ENCODE data around the gene ABHD1.

The ABHD1 gene

DNA sequence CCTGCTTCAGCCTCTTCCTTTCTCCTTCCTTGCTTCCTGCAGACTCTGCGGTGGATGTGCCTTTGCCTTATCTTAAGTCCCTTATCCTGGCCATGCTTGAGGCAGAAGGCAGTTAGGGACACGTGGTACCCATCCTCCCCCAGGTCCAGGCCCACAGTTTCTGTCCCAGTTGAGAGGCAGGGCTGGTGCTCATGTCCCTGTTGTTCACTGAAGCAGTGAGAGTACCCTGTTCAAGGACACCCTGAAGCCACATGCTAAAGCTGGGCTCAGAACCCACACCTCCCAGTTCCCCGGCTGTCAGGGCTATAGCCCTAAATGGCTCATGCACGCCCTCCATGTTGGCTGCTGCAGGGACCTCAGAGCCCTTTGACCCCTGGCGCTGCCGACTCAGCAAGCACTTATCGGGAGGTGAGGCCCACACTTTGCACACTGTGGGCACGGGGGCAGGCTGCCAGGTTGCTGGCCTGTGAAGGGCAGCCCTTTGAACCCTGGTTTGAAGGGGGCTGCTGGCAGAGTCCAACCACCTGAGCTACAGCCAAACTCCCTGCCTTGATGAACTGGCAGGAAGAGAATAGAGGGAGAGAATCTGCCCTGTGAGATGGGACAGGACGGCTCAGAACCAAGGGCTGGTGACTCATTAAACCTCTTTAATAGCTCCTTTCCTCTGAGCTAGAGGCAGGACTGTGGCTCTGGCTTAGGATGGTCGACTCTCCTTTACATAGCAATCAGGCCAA, 30.8 kb upstream of the ABHD1 start:
- Histone ChIP-seq H3K27ac (no peak overlapping the region), H3K9ac (no peak overlapping the region), H3K4me1 (peaks cover 18 to 49% (median 35%) of the 10 kb centered on the region in 10 experiments), H4K20me1 (no peaks in the 10 kb centered on the region), H3K36me3 (no peaks in the 10 kb centered on the region), H3K9me3 (replicated peaks in 1 of 11) (no peaks in the 10 kb centered on the region), H3K27me3 (no peaks in the 10 kb centered on the region), H3K4me3 (no peak overlapping the region), H3K4me2 (no peak overlapping the region)
- TF ChIP-seq Cebpa-rat (IDR thresholded peaks at IDR 0.05): no peak

DNA sequence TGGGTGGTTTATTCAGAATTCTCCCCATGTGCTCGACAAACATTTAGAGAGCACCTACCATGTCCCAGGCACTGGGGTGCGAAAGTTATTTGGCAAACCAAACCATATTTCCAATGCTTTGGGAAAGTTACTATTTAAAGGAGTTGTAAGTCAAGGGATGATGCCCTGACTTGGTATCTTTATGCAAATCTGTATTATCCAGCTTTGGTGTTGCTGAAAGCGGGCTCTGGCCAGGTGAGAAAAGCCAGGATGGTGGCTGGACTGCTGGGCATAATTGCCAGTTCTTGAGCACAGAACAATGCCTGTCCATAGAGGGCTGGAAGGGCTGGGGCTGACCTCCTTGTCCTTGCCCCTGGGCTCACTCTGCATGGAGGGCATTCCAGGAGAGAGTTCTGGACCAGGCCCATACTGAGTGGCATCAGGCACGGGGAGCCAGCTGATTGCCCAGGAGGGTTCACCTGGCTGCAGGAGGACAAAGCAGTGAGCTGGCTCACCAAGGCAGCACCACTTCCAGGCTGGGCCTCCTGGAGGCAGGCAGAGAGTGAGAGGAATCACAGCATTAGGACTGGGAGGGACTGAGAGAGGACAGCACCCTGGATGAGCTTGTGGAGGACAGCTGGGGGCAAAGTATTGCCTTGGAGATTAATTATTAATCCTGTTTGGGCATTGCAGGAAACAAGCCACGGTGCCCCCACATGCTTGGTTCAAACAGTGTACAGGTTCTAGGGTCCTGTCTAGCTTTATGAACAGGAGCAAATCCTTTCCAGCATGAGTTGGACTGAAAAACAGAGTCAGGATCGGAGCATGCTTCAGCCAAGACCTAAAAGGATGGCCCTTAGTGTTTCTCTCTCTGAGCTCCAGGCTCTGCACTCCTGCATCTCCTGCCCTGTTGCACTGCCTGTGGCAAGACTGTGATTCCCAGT, 29.9 kb upstream of the ABHD1 start:
- Histone ChIP-seq H3K4me1 (peaks cover 18 to 43% (median 31%) of the 10 kb centered on the region in 10 experiments), H3K4me3 (no peak overlapping the region), H3K27ac (no peak overlapping the region), H3K36me3 (no peaks in the 10 kb centered on the region), H3K27me3 (no peaks in the 10 kb centered on the region), H4K20me1 (no peaks in the 10 kb centered on the region), H3K9me3 (replicated peaks in 1 of 11) (no peaks in the 10 kb centered on the region), H3K9ac (no peak overlapping the region), H3K4me2 (no peak overlapping the region)
- no peak for TF ChIP-seq Cebpa-rat (IDR thresholded peaks at IDR 0.05)

DNA sequence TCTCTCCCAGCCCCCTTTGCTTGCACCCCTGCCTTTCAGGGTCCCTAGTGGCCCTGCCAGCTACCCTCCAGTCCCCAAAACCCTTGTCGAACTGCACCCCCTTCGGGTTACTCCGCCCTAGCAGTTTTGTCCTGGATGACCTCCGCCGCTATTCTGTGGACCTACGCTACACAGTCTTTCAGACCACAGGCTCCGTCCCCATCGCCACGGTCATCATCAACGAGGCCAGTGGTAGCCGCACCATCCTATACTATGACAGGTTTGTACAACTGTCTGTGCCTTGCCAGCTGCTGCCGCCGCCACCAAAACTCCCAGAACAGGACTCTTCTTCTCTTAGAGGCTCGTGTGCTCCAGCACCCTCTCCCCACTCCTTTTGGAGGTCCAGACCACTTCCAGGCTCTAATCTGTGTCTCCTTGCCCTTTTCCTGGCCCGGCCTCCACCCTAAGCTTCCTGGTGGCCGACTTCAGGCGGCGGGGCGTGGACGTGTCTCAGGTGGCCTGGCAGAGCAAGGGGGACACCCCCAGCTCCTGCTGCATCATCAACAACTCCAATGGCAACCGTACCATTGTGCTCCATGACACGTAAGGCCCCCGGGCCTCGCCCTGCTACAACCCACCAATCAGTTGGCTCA, 29.1 kb upstream of the ABHD1 start:
- Histone ChIP-seq H3K4me3 (no peak overlapping the region), H3K4me2 (no peak overlapping the region), H3K27me3 (no peaks in the 10 kb centered on the region), H3K9me3 (replicated peaks in 1 of 11) (no peaks in the 10 kb centered on the region), H3K36me3 (no peaks in the 10 kb centered on the region), H4K20me1 (no peaks in the 10 kb centered on the region), H3K27ac (no peak overlapping the region), H3K9ac (no peak overlapping the region), H3K4me1 (peaks cover 18 to 43% (median 30%) of the 10 kb centered on the region in 10 experiments)
- no peak for TF ChIP-seq Cebpa-rat (IDR thresholded peaks at IDR 0.05)

DNA sequence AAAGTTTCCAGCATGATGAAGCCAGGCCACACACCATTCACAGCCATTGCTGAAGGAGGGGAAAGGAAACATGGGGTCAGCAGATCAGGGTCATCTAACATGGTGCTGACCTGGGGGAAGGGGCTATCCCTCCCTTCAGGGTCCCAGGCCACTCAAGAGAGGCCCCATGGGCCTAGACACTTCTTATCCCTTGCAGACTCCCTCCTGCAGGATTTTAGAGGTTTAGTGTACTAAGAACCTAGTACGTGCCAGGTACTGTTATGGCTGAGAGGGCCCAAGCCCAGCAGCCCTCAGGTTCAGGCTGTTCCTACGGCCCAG, 28.2 kb upstream of the ABHD1 start:
- Histone ChIP-seq H4K20me1 (no peaks in the 10 kb centered on the region), H3K4me3 (no peak overlapping the region), H3K27ac (no peak overlapping the region), H3K9ac (no peak overlapping the region), H3K4me1 (peaks cover 18 to 34% (median 21%) of the 10 kb centered on the region in 10 experiments), H3K27me3 (no peaks in the 10 kb centered on the region), H3K9me3 (replicated peaks in 1 of 11) (no peaks in the 10 kb centered on the region), H3K36me3 (no peaks in the 10 kb centered on the region), H3K4me2 (peak overlapping the region in 4 of 11 experiments; percentile 44 to 72 (median 66); a peak in 1 of 22 replicates)
- no peak for TF ChIP-seq Cebpa-rat (IDR thresholded peaks at IDR 0.05)

DNA sequence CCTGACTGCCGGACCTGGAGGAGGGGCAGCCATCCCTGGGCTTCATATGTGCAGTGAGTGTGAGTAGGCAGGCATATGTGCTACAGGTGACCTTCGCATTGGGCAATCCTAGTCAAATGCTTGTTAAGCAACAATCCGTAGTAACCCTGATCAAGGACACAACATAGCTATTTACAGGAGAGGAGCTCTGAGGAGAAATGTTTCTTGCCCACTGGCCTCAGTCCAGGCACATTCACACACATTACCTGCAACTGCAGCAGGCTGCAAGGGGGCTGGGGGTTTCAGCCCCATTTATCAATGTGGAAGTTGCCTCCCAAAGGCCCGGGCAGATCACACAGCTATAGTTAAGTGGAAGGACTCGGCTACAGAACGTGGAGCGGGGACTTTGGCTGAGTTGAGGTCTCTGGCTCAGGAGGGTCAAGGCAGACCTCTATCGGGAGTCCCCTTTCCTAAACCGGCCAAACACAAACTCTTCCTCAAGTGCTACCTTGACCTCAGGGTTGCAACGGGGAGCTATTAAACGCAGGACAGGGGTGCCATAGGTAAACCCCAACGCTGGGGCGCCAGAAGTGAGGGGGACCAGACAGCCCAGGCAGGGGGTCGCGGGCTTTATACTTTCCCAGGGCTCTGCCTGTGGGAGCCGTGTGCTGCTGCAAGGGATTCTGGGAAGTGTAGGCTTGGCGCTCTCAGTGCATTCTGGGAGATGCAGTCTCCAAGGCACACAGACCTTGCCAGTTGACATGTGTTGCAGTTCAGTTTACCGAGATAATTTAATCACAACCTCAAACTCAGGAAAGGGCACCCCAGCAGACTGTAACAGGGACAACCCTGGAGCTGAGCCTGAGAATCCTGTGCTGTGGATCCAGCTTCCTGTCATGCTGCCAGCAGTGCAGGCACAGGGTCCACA, 27.6 kb upstream of the ABHD1 start:
- H3K4me1 ChIP-seq: peaks cover 16 to 29% (median 19%) of the 10 kb centered on the region in 10 experiments; a peak in 19 of 20 replicates
- peak overlapping the region; percentile 19 to 74 (median 65) for H3K4me2 ChIP-seq
- H3K4me3 ChIP-seq: 0 out of 20 replicates have a peak overlapping the region, but pooled peaks of 1 of the 10 experiments have one; percentile 16
- no peaks in the 10 kb centered on the region for H3K36me3 ChIP-seq
- H4K20me1 ChIP-seq: no peaks in the 10 kb centered on the region
- H3K27me3 ChIP-seq: no peaks in the 10 kb centered on the region
- TF ChIP-seq Cebpa-rat (IDR thresholded peaks at IDR 0.05): no peak
- H3K9ac ChIP-seq: peak overlapping the region in 3 of 11 experiments; percentile 3 to 19 (median 13); a peak in 3 of 22 replicates
- no peaks in the 10 kb centered on the region for H3K9me3 ChIP-seq (replicated peaks in 1 of 11)
- peak overlapping the region in 2 of 11 experiments; percentile 1 to 3; a peak in 1 of 22 replicates for H3K27ac ChIP-seq

DNA sequence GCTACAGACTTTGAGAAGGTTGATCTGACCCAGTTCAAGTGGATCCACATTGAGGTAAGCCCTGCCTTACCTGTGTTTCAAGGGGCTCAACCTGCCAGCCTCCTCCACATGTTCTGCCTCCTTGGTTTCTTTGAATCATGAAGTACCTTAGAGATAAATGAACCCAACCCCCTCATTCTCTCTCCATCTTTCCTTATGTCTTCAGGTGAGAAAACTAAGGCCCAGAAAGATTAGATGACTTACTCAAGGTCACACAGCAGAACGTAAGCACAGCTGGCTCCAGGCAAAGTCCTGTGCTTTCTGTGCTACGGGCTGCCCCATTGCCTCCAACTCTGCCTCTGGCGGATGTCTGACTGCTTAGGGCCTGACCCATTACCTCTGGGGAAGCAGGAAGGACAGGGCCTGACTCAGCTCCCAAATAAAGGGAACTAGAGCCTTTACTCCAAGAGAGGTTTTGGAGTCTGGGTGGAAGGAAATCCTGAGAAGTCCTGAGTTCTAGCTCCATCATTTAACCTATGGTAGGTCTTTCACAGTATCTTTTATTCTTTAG, 26.8 kb upstream of the ABHD1 start:
- H3K4me1 ChIP-seq: peaks cover 15 to 29% (median 19%) of the 10 kb centered on the region in 10 experiments; a peak in 19 of 20 replicates
- no peaks in the 10 kb centered on the region for H3K36me3 ChIP-seq
- TF ChIP-seq Cebpa-rat (IDR thresholded peaks at IDR 0.05): no peak
- H3K4me3 ChIP-seq: no peak overlapping the region
- H3K9ac ChIP-seq: peak overlapping the region in 2 of 11 experiments; percentile 3 to 19; a peak in 3 of 22 replicates
- peak overlapping the region in 2 of 11 experiments; percentile 1 to 3; a peak in 1 of 22 replicates for H3K27ac ChIP-seq
- H3K9me3 ChIP-seq (replicated peaks in 1 of 11): no peaks in the 10 kb centered on the region
- H3K27me3 ChIP-seq: no peaks in the 10 kb centered on the region
- peak overlapping the region in 6 of 11 experiments; percentile 44 to 74 (median 67); a peak in 11 of 22 replicates for H3K4me2 ChIP-seq
- H4K20me1 ChIP-seq: no peaks in the 10 kb centered on the region

DNA sequence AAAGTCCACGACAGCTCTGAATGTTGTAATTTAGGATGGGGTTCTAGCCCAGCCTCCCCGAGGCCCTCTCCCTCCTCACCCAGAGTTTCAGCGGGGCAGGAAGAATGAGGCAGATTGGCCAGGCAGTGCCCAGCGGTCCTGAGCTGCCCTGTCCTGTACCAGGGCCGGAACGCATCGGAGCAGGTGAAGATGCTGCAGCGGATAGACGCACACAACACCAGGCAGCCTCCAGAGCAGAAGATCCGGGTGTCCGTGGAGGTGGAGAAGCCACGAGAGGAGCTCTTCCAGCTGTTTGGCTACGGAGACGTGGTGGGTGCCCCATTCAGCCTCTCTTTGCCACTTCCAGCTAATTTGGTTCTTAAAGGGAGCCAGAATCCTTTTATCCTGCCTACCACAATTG, 26.3 kb upstream of the ABHD1 start:
- TF ChIP-seq Cebpa-rat (IDR thresholded peaks at IDR 0.05): no peak
- Histone ChIP-seq H3K27me3 (no peaks in the 10 kb centered on the region), H4K20me1 (no peaks in the 10 kb centered on the region), H3K4me1 (peaks cover 15 to 28% (median 19%) of the 10 kb centered on the region in 10 experiments; a peak in 19 of 20 replicates), H3K4me2 (peak overlapping the region in 3 of 11 experiments; percentile 65 to 74 (median 67); a peak in 6 of 22 replicates), H3K9me3 (replicated peaks in 1 of 11) (no peaks in the 10 kb centered on the region), H3K9ac (no peak overlapping the region; a peak in 1 of 22 replicates), H3K4me3 (no peak overlapping the region), H3K36me3 (no peaks in the 10 kb centered on the region), H3K27ac (no peak overlapping the region)

All from BLaER1 treated with 17β-estradiol and CSF1 and Interleukin-3, amounts not matched to agents 10 nM and 100 nM (cell line).